Sigmoid colon (tissue), 7 donors: ENCODE results near the gene CTNNB1. TPM values are rescaled to one million over a fixed set of nuclear protein-coding genes. Genes with fewer than 3 reads are reported as not detected.

Source experiments
- DNase-seq: peaks from one replicate; pipeline ENCODE4 v3.0.0-alpha.2; 2019
- H3K27ac ChIP-seq, 4 donors: fragments of 200-600 bp; sonication (generic); one replicate each; pipeline ENCODE4 v1.5.1; 2016 to 2019; ENCODE audit warnings: mild to moderate bottlenecking in 1 of 4
- H3K27me3 ChIP-seq, 3 donors: fragments of 200-600 bp; sonication (generic); one replicate each; pipeline ENCODE4 v1.5.1; 2019; ENCODE audit warnings: mild to moderate bottlenecking in 1 of 3
- H3K36me3 ChIP-seq, 4 donors: fragments of 200-600 bp; sonication (generic); one replicate each; pipeline ENCODE4 v1.5.1; 2016 to 2019
- H3K4me1 ChIP-seq, 4 donors: fragments of 200-600 bp; sonication (generic); one replicate each; pipeline ENCODE4 v1.5.1; 2017 to 2019
- H3K4me3 ChIP-seq, 4 donors: fragments of 200-600 bp; sonication (generic); one replicate each; pipeline ENCODE4 v1.5.1; 2017 to 2019; ENCODE audit warnings: mild to moderate bottlenecking in 2 of 4, moderate library complexity in 1 of 4
- H3K9me3 ChIP-seq, 4 donors: fragments of 200-600 bp in 3 of 4; sonication (generic) in 3 of 4; one replicate each; pipeline versions ENCODE4 v1.5.1 to v1.6.1; 2013 to 2019
- EP300 ChIP-seq, 4 donors: sonication (generic); formaldehyde crosslinking; IDR thresholded peaks; one replicate each; pipeline ENCODE4 v1.6.1; 2017; ENCODE audit warnings: antibody characterized with exemption in 4 of 4
- POLR2A ChIP-seq, 2 donors: fragments of 450-650 bp; IDR thresholded peaks; one replicate each; pipeline ENCODE4 v1.6.1; 2016; ENCODE audit warnings: antibody characterized with exemption in 2 of 2, mild to moderate bottlenecking in 2 of 2, moderate library complexity in 2 of 2
- POLR2AphosphoS5 ChIP-seq, 4 donors: sonication (generic); formaldehyde crosslinking; IDR thresholded peaks; one replicate each; pipeline ENCODE4 v1.6.1; 2017; ENCODE audit warnings: antibody characterized with exemption in 4 of 4
- WGBS, 2 donors: extraction: QIAGEN DNeasy Blood & Tissue Kit; methylation state at CpG; one replicate each; pipeline ENCODE4 v1.1.7; 2013; 5-methylcytosine and 5-hydroxymethylcytosine counted together
- intact Hi-C: fragments of 100-400 bp; cut with DNase I; formaldehyde crosslinking; loops from one replicate; pipeline ENCODE4 v1.15.1; 2023
- polyA plus RNA-seq, 3 donors: library from polyadenylated mRNA; stranded (reverse); fragments of 200-250 nt; gene quantifications; one replicate each; pipeline ENCODE4 v1.2.3, GENCODE V29; 2013
- total RNA-seq, 4 donors: library from RNA; depleted of rRNA; stranded (reverse); fragments of >200 nt; gene quantifications; one replicate each; pipeline ENCODE4 v1.1.0, GENCODE V29; 2016
- TF ChIP-seq, protein P1 (sequence below), 4 experiments: fragments of 450-650 bp in 3 of 4; fragments of 200-600 bp in 1 of 4; IDR thresholded peaks; one replicate each; pipeline ENCODE4 v1.5.1; 2016 to 2019; ENCODE audit warnings: antibody characterized with exemption in 4 of 4, mild to moderate bottlenecking in 3 of 4, moderate library complexity in 2 of 4
- donor health status: healthy with polysubstance abuse.
- donor health status: Bipolar disorder and iron deficiency.
- donor health status: healthy.

The CTNNB1 gene
- total and polyA plus RNA-seq, 7 donors: 189 to 585 (median 392) TPM

- H3K36me3 ChIP-seq: no peaks in the 10 kb centered on the region
- H3K27me3 ChIP-seq: no peaks in the 10 kb centered on the region
- TF ChIP-seq EP300 (IDR thresholded peaks at IDR 0.05) (no peak), POLR2AphosphoS5 (IDR thresholded peaks at IDR 0.05) (no peak), POLR2A (IDR thresholded peaks at IDR 0.05) (no peak)
- TF ChIP-seq, protein P1, sequence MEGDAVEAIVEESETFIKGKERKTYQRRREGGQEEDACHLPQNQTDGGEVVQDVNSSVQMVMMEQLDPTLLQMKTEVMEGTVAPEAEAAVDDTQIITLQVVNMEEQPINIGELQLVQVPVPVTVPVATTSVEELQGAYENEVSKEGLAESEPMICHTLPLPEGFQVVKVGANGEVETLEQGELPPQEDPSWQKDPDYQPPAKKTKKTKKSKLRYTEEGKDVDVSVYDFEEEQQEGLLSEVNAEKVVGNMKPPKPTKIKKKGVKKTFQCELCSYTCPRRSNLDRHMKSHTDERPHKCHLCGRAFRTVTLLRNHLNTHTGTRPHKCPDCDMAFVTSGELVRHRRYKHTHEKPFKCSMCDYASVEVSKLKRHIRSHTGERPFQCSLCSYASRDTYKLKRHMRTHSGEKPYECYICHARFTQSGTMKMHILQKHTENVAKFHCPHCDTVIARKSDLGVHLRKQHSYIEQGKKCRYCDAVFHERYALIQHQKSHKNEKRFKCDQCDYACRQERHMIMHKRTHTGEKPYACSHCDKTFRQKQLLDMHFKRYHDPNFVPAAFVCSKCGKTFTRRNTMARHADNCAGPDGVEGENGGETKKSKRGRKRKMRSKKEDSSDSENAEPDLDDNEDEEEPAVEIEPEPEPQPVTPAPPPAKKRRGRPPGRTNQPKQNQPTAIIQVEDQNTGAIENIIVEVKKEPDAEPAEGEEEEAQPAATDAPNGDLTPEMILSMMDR (IDR thresholded peaks at IDR 0.05): no peak
- no peaks in the 10 kb centered on the region for H3K4me1 ChIP-seq
- intact Hi-C loops: no loop called here
- WGBS, 2 donors: 71 to 75% methylated on average over 3 of the region's 3 CpGs
- no peak overlapping the region for H3K4me3 ChIP-seq
- no peaks in the 10 kb centered on the region for H3K9me3 ChIP-seq
- H3K27ac ChIP-seq: no peak overlapping the region
- DNase-seq: no peak
Observed at GRCh38 chr3:41188306-41188705, 11.0 kb upstream of the CTNNB1 start.

- WGBS, 2 donors: 89 to 94% methylated on average over 1 of the region's 1 CpG
- no peaks in the 10 kb centered on the region for H3K36me3 ChIP-seq
- H3K9me3 ChIP-seq: no peaks in the 10 kb centered on the region
- intact Hi-C loops: loop anchor here (10.0 kb wide), 1 partner anchor 406 kb away; no protein-coding TSS in a partner anchor
- H3K4me3 ChIP-seq: no peak overlapping the region
- no peak for TF ChIP-seq EP300 (IDR thresholded peaks at IDR 0.05)
- no peak for TF ChIP-seq POLR2A (IDR thresholded peaks at IDR 0.05)
- TF ChIP-seq, protein P1 (IDR thresholded peaks at IDR 0.05): no peak
- no peak for TF ChIP-seq POLR2AphosphoS5 (IDR thresholded peaks at IDR 0.05)
- no peak overlapping the region for H3K27ac ChIP-seq
- no peaks in the 10 kb centered on the region for H3K4me1 ChIP-seq
- DNase-seq: no peak
- no peaks in the 10 kb centered on the region for H3K27me3 ChIP-seq
Observed at GRCh38 chr3:41190509-41191284, 8.6 kb upstream of the CTNNB1 start.

DNA sequence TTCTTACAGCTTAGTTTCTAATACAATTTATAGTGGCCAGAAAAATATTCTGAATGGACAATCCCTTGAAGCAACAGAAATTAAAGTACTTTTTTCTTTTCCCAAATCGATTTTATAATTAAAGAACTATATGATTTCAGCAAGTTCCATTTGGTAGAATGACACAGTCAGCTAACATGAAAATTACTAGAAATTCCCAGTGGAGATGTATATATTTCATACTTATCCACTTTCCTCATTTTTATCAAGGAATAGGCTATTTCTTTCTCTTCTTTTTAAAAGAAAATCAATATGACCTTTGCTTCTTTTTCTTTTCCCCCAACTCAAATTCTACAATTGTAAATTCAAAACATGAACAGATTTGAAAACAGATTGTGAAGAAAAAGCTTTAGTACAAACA lies 6.4 kb upstream of the CTNNB1 start:
- no peaks in the 10 kb centered on the region for H3K36me3 ChIP-seq
- H3K4me3 ChIP-seq: no peak overlapping the region
- H3K27ac ChIP-seq: no peak overlapping the region
- H3K27me3 ChIP-seq: no peaks in the 10 kb centered on the region
- no peak for DNase-seq
- no peaks in the 10 kb centered on the region for H3K4me1 ChIP-seq
- WGBS, 2 donors: 90 to 91% methylated on average over 1 of the region's 1 CpG
- H3K9me3 ChIP-seq: no peaks in the 10 kb centered on the region
- intact Hi-C loops: loop anchor here (10.0 kb wide), 1 partner anchor 408 kb away; no protein-coding TSS in a partner anchor
- TF ChIP-seq, protein P1 (IDR thresholded peaks at IDR 0.05): no peak
- TF ChIP-seq POLR2AphosphoS5 (IDR thresholded peaks at IDR 0.05): no peak
- no peak for TF ChIP-seq POLR2A (IDR thresholded peaks at IDR 0.05)
- no peak for TF ChIP-seq EP300 (IDR thresholded peaks at IDR 0.05)

DNA sequence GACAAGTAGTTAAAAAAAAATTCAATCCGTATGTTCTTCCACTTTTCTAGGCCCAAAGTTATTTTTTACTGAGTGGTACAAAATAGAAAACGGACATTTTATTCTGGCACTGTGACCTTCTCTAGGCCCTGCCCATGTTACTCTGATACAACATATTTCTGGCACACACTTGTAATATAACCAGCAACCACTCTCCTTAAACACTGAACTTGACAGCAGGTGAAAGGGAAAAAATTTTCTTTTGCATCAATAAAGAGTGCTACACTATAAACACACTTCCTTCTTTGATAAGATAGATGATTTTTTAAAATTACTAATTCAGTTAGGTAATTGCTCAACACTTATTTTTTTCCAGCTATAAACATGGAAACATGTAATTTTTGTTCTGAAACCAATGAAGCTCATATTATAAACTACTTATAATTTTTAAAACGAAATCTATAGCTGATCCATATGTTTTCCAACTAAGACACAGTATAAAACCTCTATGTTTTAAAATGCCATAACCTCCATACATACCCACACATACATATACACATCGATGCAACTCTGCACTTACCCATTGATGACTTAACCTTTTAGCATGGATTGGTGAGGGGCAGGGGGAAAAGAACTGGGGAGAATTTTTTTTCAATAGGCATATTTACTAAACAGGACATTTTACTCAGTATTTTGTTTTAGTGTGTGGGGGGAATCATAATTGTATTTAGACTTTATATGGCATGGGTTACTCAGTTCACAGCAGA lies 5.3 kb upstream of the CTNNB1 start:
- intact Hi-C loops: loop anchor here (10.0 kb wide), 1 partner anchor 409 kb away; no protein-coding TSS in a partner anchor
- no peak for TF ChIP-seq EP300 (IDR thresholded peaks at IDR 0.05)
- TF ChIP-seq POLR2A (IDR thresholded peaks at IDR 0.05): no peak
- no peak for TF ChIP-seq POLR2AphosphoS5 (IDR thresholded peaks at IDR 0.05)
- TF ChIP-seq, protein P1 (IDR thresholded peaks at IDR 0.05): no peak
- Histone ChIP-seq H3K9me3 (no peaks in the 10 kb centered on the region), H3K27ac (no peak overlapping the region), H3K4me3 (no peak overlapping the region), H3K4me1 (peaks cover 0 to 8% (median 0%) of the 10 kb centered on the region in 4 donors), H3K36me3 (no peaks in the 10 kb centered on the region), H3K27me3 (no peaks in the 10 kb centered on the region)
- WGBS, 2 donors: 76 to 85% methylated on average over 4 of the region's 4 CpGs
- no peak for DNase-seq
